Activated CD4-positive, alpha-beta memory T cell treated with anti-CD3 and anti-CD28 coated beads, Interleukin-2, amount 10 ng/mL, durations not matched to agents 7 days and 5 days (primary cell): ENCODE data around the gene SLC38A1. TPM values are rescaled to one million over a fixed set of nuclear protein-coding genes. Genes with fewer than 3 reads are reported as not detected.

Experiments used
- CTCF ChIA-PET: fragments of 350-600 bp; sonication (Branson Sonifier 250); formaldehyde crosslinking; loops from one replicate; lab custom pipeline; 2021; ENCODE audit warnings: antibody characterized with exemption, inconsistent platforms; lab: Charles Lee
- POLR2A ChIA-PET: fragments of 350-600 bp; sonication (Branson Sonifier 250); formaldehyde crosslinking; loops from one replicate; lab custom pipeline; 2021; ENCODE audit warnings: antibody characterized with exemption; lab: Charles Lee
- DNase-seq: peaks from one replicate; pipeline ENCODE4 v3.0.0-alpha.2; 2020
- H3K27ac Mint-ChIP-seq: one replicate; pipeline ENCODE4 v1.8.0; 2021; ENCODE audit warnings: mild to moderate bottlenecking, mixed read lengths
- H3K27me3 Mint-ChIP-seq: one replicate; pipeline ENCODE4 v1.8.0; 2021; ENCODE audit warnings: mixed read lengths
- H3K36me3 Mint-ChIP-seq: one replicate; pipeline ENCODE4 v1.8.0; 2021; ENCODE audit warnings: low read depth, mixed read lengths
- H3K4me1 Mint-ChIP-seq: one replicate; pipeline ENCODE4 v1.8.0; 2021; ENCODE audit warnings: mixed read lengths
- H3K4me3 Mint-ChIP-seq: one replicate; pipeline ENCODE4 v1.8.0; 2021; ENCODE audit warnings: mild to moderate bottlenecking, mixed read lengths
- H3K9me3 Mint-ChIP-seq: one replicate; pipeline ENCODE4 v1.8.0; 2021; ENCODE audit warnings: mixed read lengths
- total RNA-seq, 2 experiments: library from RNA; stranded (reverse); gene quantifications; one replicate each; pipeline ENCODE4 v1.2.3, GENCODE V29; 2021

Gene SLC38A1
- total RNA-seq, 2 experiments from 2014 or later = 209 to 214 TPM

- Mint-ChIP-seq H3K27me3 (peaks cover 15% of the 10 kb centered on the region), H3K9me3 (no peaks in the 10 kb centered on the region), H3K36me3 (no peaks in the 10 kb centered on the region), H3K4me3 (no peak overlapping the region), H3K4me1 (no peaks in the 10 kb centered on the region), H3K27ac (no peak overlapping the region)
- ChIA-PET CTCF (no interaction called here), POLR2A (no interaction called here)
- DNase-seq = no peak
Observed at GRCh38 chr12:46150735-46151134, 118.1 kb downstream of the SLC38A1 start.

- CTCF ChIA-PET = no interaction called here
- no peaks in the 10 kb centered on the region for H3K4me1 Mint-ChIP-seq
Observed at GRCh38 chr12:46149905-46150304, 118.9 kb downstream of the SLC38A1 start.

DNA sequence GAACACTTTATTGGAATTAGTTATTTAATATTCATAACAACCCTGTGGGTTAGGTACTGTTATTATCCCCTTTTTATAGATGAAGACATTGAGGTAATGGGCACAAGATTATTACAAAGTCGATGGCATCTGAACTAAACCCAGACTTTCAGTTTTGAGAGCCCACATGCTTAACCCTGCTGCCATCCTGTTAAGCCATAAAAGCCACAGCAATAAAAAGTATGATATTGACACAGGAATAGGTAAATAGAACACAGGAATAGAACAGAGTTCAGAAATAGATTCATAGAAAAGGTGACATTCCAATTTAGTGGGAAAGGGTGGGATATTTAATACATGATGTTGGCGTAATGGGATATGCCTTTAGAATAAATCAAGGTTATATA, 119.8 kb downstream of the SLC38A1 start:
- CTCF ChIA-PET = no interaction called here

More at GRCh38 chr12:46149905-46150304, 118.9 kb downstream of the SLC38A1 start:
- no peak overlapping the region for H3K4me3 Mint-ChIP-seq
- no peak overlapping the region for H3K27ac Mint-ChIP-seq
- POLR2A ChIA-PET = no interaction called here
- H3K9me3 Mint-ChIP-seq = no peaks in the 10 kb centered on the region
- DNase-seq = no peak
- H3K27me3 Mint-ChIP-seq = peaks cover 15% of the 10 kb centered on the region
- no peaks in the 10 kb centered on the region for H3K36me3 Mint-ChIP-seq

DNA sequence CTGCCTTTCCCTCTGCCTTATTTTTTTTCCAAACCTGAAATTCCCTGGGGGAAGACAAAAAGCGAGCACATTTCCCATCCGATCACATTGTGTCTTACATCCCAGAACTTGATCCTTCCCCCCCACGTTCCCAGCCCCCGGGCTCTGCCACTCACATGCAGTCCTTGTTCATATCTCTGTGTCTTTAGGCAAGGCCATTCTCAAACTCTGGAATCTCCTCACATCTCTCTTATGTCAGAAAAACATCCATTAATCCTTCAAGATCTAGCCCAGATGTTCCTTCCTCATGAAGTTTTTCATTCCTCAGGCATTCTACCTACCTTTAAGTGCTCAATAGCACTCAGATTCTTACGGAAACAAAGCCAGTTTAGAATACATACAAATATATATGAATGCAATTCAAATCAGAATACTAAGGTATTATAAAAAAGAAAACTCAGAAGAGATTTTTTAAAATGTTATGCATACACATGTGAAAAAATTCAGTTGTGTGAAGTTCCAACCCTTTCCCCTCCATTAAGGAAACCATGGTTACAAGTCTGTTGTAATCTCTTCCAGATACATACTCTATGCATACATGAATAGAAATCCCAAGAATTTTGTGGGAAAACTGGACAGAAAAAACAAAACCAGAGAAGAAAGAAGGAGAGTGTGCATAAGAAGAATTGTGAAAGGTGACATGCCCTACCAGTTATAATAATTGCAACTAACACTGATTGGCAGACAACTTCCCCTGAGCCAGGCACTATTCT, 120.3 kb downstream of the SLC38A1 start:
- Mint-ChIP-seq H3K27me3 (peaks cover 15% of the 10 kb centered on the region), H3K4me1 (no peaks in the 10 kb centered on the region), H3K27ac (no peak overlapping the region), H3K36me3 (no peaks in the 10 kb centered on the region), H3K9me3 (no peaks in the 10 kb centered on the region), H3K4me3 (no peak overlapping the region)
- POLR2A ChIA-PET = no interaction called here
- no peak for DNase-seq
- CTCF ChIA-PET = no interaction called here

More for the DNA sequence above, 119.8 kb downstream of the SLC38A1 start:
- POLR2A ChIA-PET = no interaction called here
- no peaks in the 10 kb centered on the region for H3K9me3 Mint-ChIP-seq
- H3K4me3 Mint-ChIP-seq = no peak overlapping the region
- no peak overlapping the region for H3K27ac Mint-ChIP-seq
- no peak for DNase-seq
- H3K36me3 Mint-ChIP-seq = no peaks in the 10 kb centered on the region
- H3K27me3 Mint-ChIP-seq = peaks cover 15% of the 10 kb centered on the region
- H3K4me1 Mint-ChIP-seq = no peaks in the 10 kb centered on the region

GRCh38 chr12:46147144-46147543, 121.7 kb downstream of the SLC38A1 start:
- Mint-ChIP-seq H3K4me3 (no peak overlapping the region), H3K27me3 (peaks cover 19% of the 10 kb centered on the region), H3K9me3 (no peaks in the 10 kb centered on the region), H3K36me3 (no peaks in the 10 kb centered on the region), H3K27ac (no peak overlapping the region), H3K4me1 (no peaks in the 10 kb centered on the region)
- CTCF ChIA-PET = interaction anchor here (0.6 kb wide), 1 partner anchor 1933 kb away, joined by 3 read pairs; no protein-coding TSS in a partner anchor
- no peak for DNase-seq
- POLR2A ChIA-PET = no interaction called here

GRCh38 chr12:46145881-46146280, 123.0 kb downstream of the SLC38A1 start:
- CTCF ChIA-PET = interaction anchor here (0.6 kb wide), 1 partner anchor 110 kb away, joined by 3 read pairs; no protein-coding TSS in a partner anchor
- H3K9me3 Mint-ChIP-seq = no peaks in the 10 kb centered on the region
- H3K4me1 Mint-ChIP-seq = no peaks in the 10 kb centered on the region

GRCh38 chr12:46144433-46144832, 124.4 kb downstream of the SLC38A1 start:
- DNase-seq = no peak
- Mint-ChIP-seq H3K4me3 (no peak overlapping the region), H3K27ac (no peak overlapping the region), H3K27me3 (peaks cover 32% of the 10 kb centered on the region), H3K4me1 (no peaks in the 10 kb centered on the region), H3K9me3 (no peaks in the 10 kb centered on the region), H3K36me3 (no peaks in the 10 kb centered on the region)
- CTCF ChIA-PET = no interaction called here
- POLR2A ChIA-PET = no interaction called here

More at GRCh38 chr12:46145881-46146280, 123.0 kb downstream of the SLC38A1 start:
- Mint-ChIP-seq H3K4me3 (no peak overlapping the region), H3K27me3 (peaks cover 24% of the 10 kb centered on the region), H3K27ac (no peak overlapping the region), H3K36me3 (no peaks in the 10 kb centered on the region)
- POLR2A ChIA-PET = no interaction called here
- DNase-seq = no peak

- POLR2A ChIA-PET = no interaction called here
- no peaks in the 10 kb centered on the region for H3K9me3 Mint-ChIP-seq
- peaks cover 26% of the 10 kb centered on the region for H3K27me3 Mint-ChIP-seq
- H3K4me1 Mint-ChIP-seq = no peaks in the 10 kb centered on the region
- no peaks in the 10 kb centered on the region for H3K36me3 Mint-ChIP-seq
- DNase-seq = no peak
- CTCF ChIA-PET = interaction anchor here (1.2 kb wide), 1 partner anchor 12 kb away, joined by 5 read pairs; no protein-coding TSS in a partner anchor
- no peak overlapping the region for H3K4me3 Mint-ChIP-seq
- H3K27ac Mint-ChIP-seq = no peak overlapping the region
Observed at GRCh38 chr12:46136249-46136648, 132.6 kb downstream of the SLC38A1 start.

GRCh38 chr12:46135750-46136149, 133.1 kb downstream of the SLC38A1 start:
- no peak overlapping the region for H3K4me3 Mint-ChIP-seq
- H3K27me3 Mint-ChIP-seq = peaks cover 26% of the 10 kb centered on the region
- POLR2A ChIA-PET = no interaction called here

DNA sequence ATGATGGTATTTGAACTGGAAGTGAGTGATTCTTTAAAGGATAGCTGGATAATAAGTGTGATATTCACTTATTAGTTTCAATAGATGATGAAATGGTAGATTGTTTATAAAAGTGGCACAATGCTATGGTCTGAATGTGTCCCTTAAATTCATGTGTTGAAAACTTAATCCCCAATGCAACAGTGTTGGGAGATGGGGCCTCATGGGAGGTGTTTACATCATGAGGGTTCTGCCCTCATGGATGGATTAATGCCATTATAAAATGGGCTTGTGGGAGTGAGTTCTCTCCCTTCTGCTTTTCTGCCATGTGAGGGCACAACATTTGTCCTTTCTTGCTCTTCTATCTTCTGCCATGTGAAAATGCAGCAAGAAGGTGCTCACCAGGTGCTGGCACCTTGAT, 134.0 kb downstream of the SLC38A1 start:
- no peak for DNase-seq
- no peaks in the 10 kb centered on the region for H3K4me1 Mint-ChIP-seq
- no peak overlapping the region for H3K27ac Mint-ChIP-seq
- no peaks in the 10 kb centered on the region for H3K9me3 Mint-ChIP-seq
- ChIA-PET POLR2A (no interaction called here), CTCF (interaction anchor here (1.1 kb wide), 1 partner anchor 9 kb away, joined by 3 read pairs; no protein-coding TSS in a partner anchor)
- peaks cover 19% of the 10 kb centered on the region for H3K27me3 Mint-ChIP-seq
- no peak overlapping the region for H3K4me3 Mint-ChIP-seq
- no peaks in the 10 kb centered on the region for H3K36me3 Mint-ChIP-seq

More at GRCh38 chr12:46135750-46136149, 133.1 kb downstream of the SLC38A1 start:
- Mint-ChIP-seq H3K9me3 (no peaks in the 10 kb centered on the region), H3K36me3 (no peaks in the 10 kb centered on the region), H3K27ac (no peak overlapping the region), H3K4me1 (no peaks in the 10 kb centered on the region)
- no peak for DNase-seq
- CTCF ChIA-PET = interaction anchor here (1.1 kb wide), 1 partner anchor 10 kb away, joined by 3 read pairs; no protein-coding TSS in a partner anchor

DNA sequence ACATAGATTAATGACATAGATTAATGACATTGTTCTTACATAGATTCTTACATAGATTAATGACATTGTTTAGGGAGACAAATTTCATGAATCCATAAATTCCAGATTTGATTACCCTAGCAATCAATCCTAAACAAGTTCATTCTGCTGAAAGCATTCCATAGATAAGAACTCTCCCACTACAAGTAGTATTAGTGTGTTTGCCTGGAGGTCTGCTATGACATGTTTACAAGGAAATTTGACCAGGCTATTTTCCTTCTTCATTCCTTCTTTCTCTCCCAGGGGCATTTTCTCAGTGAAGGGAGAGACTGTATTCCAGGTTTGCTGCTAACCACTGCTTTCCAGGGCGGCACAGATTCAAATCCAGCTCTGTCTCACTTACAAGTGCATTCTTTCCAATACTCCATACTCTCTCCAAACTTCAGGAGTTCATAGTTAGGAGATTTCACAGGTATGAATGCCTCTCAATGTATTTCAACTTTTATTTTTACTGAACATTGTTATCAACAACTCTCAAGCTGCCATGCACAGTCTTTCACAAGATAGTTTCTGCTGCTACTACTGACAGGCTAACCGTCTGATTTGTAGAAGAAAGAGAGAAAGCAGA, 134.5 kb downstream of the SLC38A1 start:
- no peak overlapping the region for H3K27ac Mint-ChIP-seq
- no peaks in the 10 kb centered on the region for H3K36me3 Mint-ChIP-seq
- no peak overlapping the region for H3K4me3 Mint-ChIP-seq
- no peaks in the 10 kb centered on the region for H3K9me3 Mint-ChIP-seq
- H3K27me3 Mint-ChIP-seq = peaks cover 18% of the 10 kb centered on the region
- CTCF ChIA-PET = interaction anchor here (0.8 kb wide), 1 partner anchor 9 kb away, joined by 7 read pairs; no protein-coding TSS in a partner anchor
- H3K4me1 Mint-ChIP-seq = no peaks in the 10 kb centered on the region
- POLR2A ChIA-PET = interaction anchor here (1.0 to 1.1 kb wide), 2 partner anchors 10 to 135 kb away, joined by 3 read pairs; no protein-coding TSS in a partner anchor
- DNase-seq = no peak

- no peaks in the 10 kb centered on the region for H3K4me1 Mint-ChIP-seq
- H3K27me3 Mint-ChIP-seq = peaks cover 21% of the 10 kb centered on the region
- DNase-seq = no peak
- no peak overlapping the region for H3K27ac Mint-ChIP-seq
- ChIA-PET CTCF (interaction anchor here (0.8 kb wide), 1 partner anchor 9 kb away, joined by 7 read pairs; no protein-coding TSS in a partner anchor), POLR2A (interaction anchor here (1.0 to 1.1 kb wide), 2 partner anchors 9 to 136 kb away, joined by 3 read pairs; no protein-coding TSS in a partner anchor)
- no peaks in the 10 kb centered on the region for H3K36me3 Mint-ChIP-seq
- H3K4me3 Mint-ChIP-seq = no peak overlapping the region
- H3K9me3 Mint-ChIP-seq = no peaks in the 10 kb centered on the region
Observed at GRCh38 chr12:46133751-46134150, 135.1 kb downstream of the SLC38A1 start.
